Effector CD8-positive, alpha-beta T cell (primary cell): ENCODE results near the gene PARP4.
"Not testable (repeated sequence)": the region's sequence is repeated elsewhere in the genome, so short reads cannot be mapped to it uniquely, and the experiment has no call there.

Experiments used
- DNase-seq: peaks from one replicate; lab custom pipeline; 2025; lab: John Stamatoyannopoulos, UW
- total RNA-seq, 4 experiments: gene quantifications; one replicate each; lab custom pipeline; 2026; lab: John Stamatoyannopoulos, UW

PARP4 gene
- 119 to 296 (median 252) reads per million in 4 experiments for total RNA-seq

- DNase-seq: peak; percentile 51
Observed at GRCh38 chr13:24512197-24512907, at the start of gene PARP4. TSS of gene PARP4 (minus strand) at chr13:24512778. CDS start at chr13:24503776, 9,002 bp downstream.

GRCh38 chr13:24560579-24561187 lies 48.1 kb upstream of the PARP4 start:
- not testable (repeated sequence) for DNase-seq

GRCh38 chr13:24559431-24560218 lies 47.0 kb upstream of the PARP4 start:
- not testable (repeated sequence) for DNase-seq

GRCh38 chr13:24557081-24557480 lies 44.5 kb upstream of the PARP4 start:
- DNase-seq: no peak

GRCh38 chr13:24553892-24554291 lies 41.3 kb upstream of the PARP4 start:
- DNase-seq: not testable (repeated sequence)

- not testable (repeated sequence) for DNase-seq
Observed at GRCh38 chr13:24541476-24542352, 29.1 kb upstream of the PARP4 start.

GRCh38 chr13:24541127-24541475 lies 28.5 kb upstream of the PARP4 start:
- no peak for DNase-seq

- no peak for DNase-seq
Observed at GRCh38 chr13:24540236-24541126, 27.9 kb upstream of the PARP4 start.

GRCh38 chr13:24539500-24540165 lies 27.1 kb upstream of the PARP4 start:
- no peak for DNase-seq

- DNase-seq: no peak
Observed at GRCh38 chr13:24529478-24529877, 16.9 kb upstream of the PARP4 start.

GRCh38 chr13:24528816-24529398 lies 16.3 kb upstream of the PARP4 start:
- DNase-seq: no peak

- no peak for DNase-seq
Observed at GRCh38 chr13:24527266-24527775, 14.7 kb upstream of the PARP4 start.

- DNase-seq: no peak
Observed at GRCh38 chr13:24520733-24521132, 8.2 kb upstream of the PARP4 start.

- DNase-seq: no peak
Observed at GRCh38 chr13:24516919-24517318, 4.3 kb upstream of the PARP4 start.

GRCh38 chr13:24512908-24513213 lies 283 bp upstream of the PARP4 start:
- no peak for DNase-seq

GRCh38 chr13:24511816-24512196 lies 772 bp downstream of the PARP4 start:
- no peak for DNase-seq

- no peak for DNase-seq
Observed at GRCh38 chr13:24511019-24511815, 1.4 kb downstream of the PARP4 start.

GRCh38 chr13:24506698-24507335 lies 5.8 kb downstream of the PARP4 start:
- DNase-seq: no peak
